HG02642 (cell line): ENCODE measurements around the gene HSD17B8.

Experiments
- ATAC-seq: cut with Tn5 transposase; IDR thresholded peaks from one replicate; pipeline ENCODE4 v1.9.1; 2021; ENCODE audit warnings: mild to moderate bottlenecking; ENCODE audit not compliant: unreplicated experiment, poor library complexity

HSD17B8 gene

DNA sequence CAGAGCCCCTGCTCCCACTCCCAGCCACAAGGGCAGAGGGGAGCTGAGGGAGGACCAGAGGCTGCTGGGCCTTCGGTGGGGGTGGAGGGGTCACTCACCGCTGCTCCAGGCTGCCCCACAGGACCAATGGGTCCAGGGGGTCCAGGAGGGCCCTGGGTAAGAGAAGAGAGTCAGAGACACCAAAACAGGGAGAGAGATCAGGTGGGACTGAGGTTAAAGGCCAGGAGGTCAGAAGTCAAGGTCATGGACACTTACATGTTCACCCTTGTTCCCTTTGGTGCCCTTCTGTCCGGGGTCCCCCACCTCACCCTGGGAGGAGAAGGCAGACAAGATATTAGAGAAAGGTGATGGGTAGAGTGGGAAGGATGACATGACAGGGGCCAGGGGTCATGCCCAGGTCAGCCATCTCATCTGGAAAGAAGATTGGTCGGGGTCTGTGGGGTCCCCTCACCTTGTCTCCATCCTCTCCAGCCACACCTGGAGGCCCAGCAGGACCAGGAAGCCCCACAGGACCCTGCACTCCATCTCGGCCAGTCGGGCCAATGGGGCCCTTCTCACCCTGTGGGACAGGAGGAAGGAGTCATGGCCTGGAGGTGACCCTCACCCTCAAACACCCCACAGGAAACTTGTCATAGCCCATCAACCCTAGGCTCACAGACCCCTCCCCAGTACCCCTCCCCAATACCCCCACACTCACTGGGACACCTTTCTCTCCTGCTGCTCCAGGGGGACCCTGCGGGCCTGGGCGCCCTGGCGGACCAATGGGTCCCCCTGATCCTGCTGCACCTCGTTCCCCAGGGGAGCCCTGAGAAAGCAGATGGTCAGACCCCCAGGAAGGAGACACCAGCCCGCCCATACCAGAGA is 33.2 kb upstream of the HSD17B8 start:
- ATAC-seq = no peak

DNA sequence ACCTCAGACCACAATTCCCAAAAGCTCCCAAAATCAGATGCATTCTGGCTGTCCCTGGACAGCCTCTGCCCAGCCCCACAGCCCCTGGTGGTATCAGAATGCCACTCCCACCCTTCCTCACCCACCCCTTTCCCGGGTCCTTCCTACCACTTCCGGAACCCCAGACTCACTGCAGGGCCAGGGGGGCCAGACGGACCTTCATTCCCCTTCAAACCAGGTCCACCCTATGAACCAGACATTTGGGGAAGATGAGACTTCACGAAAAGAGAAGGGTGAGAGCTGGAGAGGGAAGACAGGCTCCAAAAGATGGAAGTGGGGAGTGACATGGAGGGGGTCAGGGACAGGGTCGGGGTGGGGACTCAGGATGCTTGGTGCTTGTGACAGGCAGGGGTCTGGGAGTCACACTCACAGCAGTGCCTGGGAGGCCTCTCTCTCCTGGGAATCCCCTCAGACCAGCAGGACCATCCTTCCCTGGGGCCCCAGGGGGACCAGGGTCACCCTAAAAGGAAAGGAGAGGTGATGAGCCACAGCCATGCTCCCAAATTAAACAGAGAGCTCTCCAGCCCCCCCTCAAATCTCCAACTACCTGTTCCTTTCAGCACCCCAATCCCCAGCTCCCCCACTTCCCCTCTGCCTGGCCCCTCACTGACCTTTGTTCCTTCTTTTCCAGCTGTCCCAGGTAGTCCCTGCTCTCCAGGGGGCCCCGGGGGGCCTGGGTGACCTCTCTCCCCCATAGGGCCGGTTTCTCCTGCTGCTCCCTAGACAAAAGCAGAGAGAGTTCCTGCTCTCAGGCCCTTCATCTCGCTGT is 32.4 kb upstream of the HSD17B8 start:
- no peak for ATAC-seq

DNA sequence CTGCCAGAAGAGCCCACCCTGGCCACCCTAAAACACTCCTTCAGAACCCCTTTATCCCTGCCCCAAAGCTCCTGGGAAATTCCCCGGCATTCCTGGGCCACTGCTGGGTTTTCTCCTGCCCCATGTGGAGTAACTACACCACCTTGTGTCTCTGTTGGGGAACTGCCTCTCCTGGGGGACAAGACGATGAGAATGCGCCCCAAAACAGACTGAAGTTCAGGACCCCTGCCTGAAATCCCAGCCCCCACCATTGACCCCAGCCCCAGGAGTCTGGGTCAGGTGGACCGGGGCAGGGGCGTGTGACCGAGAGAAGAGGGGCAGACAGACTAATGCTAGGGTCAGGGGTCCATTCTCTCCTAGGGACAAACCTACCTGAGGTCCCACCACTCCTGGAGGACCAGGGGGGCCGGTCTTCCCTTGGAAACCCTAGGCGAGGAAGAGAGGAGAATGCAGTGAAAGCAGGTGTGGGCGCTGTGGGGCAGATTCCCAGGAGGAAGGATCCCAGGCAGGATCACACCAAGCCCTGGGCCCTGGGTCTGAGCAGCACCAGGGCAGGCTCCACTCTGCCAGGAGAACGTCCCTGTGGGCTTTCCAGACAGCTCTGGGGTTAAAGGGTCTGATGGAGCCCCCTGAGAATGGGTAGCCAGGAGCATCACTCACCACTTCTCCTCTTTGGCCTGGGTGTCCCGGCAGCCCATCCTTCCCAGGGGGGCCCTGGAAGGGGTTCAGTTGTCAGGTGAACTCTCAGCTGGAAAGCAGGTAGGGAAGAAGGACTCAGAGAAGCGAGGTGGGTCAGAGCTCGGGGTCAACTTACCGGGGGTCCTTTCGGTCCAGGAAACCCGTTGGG is 31.5 kb upstream of the HSD17B8 start:
- no peak for ATAC-seq

DNA sequence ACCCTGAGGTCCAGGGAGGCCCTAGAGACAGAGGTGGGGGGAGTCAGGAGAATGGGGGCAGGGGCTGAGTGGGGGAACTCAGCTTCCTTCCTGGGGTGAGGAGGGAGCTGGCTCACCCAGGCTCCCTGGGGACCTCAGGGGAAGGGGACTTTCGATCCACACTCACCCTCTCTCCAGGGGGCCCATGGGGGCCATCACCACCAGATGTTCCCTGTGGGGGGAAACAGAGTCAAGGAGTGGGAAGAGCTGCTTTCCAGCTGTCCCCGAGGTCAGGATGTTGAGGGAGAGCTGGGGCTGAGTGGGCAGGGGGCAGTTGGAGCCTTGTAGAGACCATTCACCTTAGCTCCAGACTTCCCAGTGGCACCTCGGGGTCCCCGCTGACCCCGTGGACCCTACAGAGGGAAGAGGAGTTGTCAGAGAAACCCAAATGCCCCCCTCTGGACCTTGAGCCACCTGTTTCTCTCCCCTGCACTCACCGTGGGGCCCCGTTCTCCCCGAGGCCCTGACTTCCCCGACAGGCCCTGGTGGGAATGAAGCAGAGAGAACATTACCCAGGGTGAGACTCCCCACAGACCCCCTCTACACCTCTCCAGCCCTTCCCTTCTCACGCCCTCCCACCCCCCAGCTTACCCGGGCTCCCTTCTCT is 30.8 kb upstream of the HSD17B8 start:
- ATAC-seq = no peak

DNA sequence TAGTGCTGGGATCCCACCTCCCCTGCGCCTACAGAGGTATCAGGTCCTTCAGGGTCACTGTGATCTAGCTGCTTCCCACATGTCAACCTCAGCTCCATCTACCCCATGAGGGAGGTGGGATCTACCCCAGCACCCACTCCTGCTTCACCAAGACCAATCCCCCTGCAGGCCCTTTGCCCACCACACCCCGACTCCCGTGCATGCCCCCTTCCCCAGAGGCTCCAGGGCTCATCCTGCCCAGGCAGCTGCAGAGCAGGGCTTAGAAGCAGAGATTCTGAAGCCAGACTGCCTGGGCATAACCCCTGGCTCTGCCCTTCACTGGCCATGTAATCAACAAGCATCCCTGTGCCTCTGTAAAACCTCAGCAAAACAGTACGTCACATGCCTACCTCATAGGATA is 29.7 kb upstream of the HSD17B8 start:
- ATAC-seq = no peak

DNA sequence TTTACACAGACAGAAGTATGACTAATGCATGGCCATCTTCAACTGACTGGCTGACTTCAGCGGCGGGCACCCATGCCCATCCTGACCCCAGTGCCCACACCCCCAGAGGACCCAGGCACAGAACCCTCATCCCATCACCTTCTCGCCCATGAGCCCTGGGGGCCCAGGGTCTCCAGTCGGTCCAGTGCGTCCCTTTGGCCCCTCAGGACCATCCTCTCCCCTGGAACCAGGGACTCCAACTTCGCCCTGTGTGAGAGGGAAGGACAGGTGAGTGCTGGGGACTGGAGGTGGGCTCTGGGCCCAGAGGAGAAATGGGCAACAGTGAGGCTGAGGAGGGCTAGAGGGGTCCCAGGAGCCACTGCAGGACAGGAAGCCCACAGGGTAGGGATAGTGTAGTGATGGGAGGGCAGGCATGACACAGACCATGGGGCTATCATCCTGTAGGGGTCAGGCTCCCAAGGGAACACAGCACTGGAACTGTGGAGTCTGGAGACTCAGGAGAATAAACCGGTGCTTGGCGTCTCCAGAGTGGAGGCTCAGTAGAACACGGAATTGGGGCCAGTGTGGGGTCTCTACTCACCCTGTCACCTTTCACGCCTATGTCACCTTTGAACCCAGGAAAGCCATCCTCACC is 28.9 kb upstream of the HSD17B8 start:
- ATAC-seq = no peak

DNA sequence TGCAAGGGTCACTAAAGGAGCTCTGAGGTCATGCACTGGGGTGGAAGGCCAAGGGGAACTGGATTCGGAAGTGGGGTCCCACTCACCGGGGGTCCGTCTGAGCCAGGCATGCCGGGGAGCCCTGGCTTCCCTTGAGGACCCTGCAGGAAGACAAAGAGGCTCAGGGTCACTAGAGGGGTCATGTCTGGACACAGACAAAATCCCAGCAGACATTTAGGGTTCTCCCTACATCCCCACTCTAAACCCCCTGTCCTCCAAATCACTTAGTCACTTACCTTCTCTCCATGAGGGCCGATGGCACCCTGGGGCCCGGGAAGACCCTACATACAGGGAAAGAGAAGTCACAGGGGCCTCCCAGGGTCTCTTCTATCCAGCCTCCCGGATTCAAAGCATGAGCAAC is 27.5 kb upstream of the HSD17B8 start:
- ATAC-seq = no peak

DNA sequence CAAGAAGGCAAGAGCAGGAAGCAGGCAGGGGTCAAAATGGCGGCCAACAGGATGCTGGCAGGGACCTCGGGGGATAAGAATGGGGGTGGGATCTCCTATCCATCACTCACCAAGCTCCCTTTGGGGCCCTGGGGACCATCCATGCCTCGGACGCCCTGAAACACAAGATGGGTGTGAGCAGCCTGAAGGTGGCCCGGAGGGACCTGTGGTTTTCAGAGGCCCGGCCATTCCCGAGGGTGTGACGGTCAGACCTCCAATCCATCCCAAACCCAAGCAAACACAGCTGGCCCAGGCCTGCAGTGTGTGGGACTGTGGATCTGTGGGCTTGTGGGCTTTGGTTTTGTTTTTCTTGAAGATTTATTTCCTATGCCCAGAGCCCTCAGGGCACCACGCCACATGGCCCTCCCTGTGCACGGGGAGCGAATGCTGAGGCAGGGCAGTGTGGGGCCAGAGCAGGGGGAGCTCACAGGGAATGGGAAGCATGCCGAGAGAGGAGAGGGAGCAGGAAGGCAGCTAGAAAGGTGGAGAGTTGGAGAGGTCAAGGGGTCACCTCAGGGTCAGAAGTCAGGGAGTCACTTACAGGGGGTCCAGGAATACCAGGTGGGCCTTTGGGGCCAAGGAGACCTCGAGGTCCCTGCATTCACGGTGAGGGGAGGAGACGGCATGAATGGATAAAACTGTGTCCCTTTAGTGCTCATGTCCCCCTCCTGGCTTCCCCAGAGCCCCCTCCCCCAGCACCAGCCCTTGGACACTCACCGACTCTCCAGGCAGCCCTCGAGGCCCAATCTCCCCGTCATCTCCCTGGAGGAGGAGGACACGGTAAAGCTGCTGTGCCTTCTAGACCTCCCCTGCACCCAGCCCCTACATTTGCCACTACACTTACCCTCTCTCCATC is 26.7 kb upstream of the HSD17B8 start:
- ATAC-seq = no peak

DNA sequence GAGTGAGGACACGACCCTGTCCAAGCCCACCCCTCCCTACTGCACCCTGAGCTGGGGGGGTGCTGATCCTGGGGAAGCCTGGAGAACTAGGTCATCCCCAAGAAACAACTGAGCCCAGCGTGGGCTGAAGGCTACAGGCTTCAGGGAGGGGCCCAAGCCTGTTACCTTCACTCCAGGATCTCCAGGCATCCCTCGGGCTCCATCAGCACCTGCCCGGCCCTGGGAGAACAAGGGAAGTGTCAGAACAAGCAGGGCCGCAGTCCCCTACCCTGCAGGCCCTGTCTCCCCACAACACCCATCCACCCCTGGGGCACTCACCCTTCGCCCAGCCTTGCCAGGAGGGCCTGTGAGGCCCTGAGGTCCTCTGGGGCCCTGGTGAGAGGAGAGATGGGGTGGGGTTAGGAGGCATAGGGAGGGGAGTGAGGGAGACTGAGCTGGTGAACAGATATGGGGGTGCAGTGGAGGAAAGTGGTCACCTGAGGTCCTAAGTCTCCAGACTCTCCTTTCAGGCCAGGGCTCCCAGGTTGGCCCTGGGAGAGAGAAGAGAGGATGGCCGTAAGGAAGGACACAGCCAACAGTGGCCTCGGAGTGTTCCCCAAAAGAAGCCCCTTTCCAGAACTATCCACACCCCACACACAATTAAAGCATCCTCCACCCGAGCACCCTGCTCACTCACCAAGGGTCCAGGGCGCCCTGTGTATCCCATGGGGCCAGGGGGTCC is 25.5 kb upstream of the HSD17B8 start:
- ATAC-seq = no peak

DNA sequence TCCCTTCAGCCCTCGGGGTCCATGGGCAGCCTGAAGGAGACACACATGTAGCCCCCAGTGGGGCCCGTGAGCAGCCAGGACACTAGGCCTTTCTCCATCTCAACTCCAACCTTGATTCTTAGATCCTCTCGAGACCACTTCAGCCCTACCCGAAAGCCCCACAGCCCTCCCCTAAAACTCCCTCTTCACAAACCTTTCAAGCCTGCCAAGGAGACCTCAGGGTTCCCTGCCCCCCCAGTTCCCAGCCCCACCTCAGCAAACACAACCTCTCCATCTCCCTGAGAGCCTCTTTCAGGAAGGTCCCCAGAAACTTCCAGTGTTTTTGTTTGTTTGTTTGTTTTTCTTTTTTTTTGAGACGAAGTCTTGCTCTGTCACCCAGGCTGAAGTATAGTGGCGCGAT is 23.3 kb upstream of the HSD17B8 start:
- no peak for ATAC-seq

DNA sequence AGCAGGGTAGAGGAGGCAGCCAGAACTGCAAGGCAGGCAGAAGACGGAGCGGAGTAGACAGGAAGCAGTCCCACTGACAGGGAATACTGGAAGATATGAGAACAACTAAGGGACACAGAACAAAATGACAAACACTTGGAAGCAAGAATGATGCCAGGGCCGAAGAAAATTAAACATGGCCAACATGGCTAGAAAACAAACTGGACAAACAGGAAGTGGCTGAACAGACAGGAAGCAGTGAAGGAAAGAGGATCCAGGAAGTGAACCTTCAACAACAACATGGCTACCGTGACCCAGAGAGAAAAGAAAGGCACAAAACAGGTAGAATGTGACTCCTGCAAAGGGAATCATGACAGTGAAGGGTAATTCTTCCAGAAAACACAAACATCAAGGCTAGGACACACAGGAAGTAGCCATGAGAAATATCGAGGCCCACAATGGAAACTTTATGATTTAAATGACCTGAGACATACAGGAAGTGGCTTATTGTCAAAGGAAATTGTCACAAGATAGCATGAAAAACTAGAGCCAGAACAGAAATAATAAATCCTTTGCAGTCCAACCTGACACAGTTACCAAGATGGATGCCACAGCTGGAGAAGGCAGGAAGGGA is 21.3 kb upstream of the HSD17B8 start:
- ATAC-seq = no peak

DNA sequence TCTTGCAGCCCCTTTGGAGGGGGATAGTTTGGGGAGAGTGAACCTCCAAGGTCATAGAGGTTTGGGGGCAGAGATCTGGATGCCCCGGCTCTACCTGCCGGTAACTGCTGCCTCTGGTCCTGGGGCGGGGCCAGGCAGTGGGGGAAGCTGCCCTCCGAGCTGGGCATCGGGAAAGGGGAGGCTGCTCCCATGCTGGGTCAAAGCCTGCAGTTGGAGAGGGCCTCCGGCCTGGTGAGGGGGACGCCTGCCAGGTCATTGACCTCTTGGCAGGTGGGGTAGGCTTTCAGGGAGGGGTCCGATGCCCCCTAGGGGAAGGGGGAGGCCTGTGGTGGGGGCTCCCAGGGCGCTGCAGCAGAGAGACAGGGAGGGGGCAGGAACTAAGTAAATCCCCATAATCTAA is 19.3 kb upstream of the HSD17B8 start:
- no peak for ATAC-seq

DNA sequence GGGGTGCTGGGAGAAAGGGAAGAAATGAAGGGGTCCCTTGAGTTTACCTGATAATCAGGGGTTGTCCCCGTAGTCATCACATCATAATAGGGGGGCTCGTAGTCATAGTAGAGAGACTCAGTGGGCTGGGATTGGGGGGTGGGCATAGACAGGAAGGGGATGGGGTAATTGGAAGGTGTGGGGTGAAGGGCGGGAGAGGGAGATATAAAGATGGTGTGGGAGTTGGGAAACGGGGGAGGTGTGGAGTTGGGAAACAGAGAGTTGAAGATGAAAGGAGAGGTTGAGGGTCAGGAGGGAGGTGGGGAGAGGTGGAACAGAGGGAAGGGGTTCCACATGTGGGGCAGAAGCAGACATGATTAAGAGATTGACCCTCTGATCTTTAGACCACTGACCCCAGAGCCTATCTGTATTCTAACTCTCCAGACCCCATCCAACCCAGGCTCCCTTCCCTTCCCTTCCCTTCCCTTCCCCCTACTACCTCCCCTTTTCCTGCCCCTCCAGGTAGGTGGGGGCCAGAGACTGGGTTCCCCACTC is 18.7 kb upstream of the HSD17B8 start:
- no peak for ATAC-seq

DNA sequence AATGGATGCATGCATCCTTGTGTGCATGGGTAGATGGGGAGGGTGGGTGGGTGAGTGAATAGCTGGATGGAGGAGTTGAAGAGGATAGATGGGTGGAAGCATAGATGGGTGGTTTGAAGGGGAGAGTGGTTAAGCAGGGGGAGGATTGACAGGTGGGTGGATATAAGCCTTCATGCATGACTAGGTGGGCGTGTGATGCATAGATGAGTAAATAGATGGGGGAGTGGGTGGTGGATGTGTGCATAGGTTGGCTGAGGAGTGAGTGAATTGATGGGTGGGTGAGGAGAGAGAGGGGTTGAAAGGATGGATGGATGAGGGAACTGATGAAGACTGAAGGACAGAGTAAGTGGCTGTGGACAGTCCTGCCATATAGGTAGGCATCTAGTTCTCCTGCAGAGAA is 16.6 kb upstream of the HSD17B8 start:
- ATAC-seq = no peak

DNA sequence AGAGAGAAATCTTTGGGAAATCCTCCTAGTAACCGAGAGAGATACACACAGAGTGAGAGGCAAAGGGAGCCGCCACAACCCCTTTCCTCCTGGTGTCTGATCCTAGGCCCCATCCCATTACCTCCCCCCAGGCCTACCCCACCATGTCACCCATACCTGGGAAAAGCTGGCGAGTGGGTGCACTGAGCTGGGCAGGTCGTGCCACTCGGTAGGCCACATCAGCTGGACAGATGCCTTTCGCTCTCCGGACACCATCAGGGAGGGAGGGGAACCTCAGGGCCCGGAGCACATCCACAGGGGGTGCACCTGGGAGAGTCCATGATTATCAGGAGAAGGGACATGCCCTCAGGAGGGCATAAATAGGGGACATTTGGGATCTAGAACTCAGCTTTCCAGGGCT is 15.3 kb upstream of the HSD17B8 start:
- no peak for ATAC-seq

DNA sequence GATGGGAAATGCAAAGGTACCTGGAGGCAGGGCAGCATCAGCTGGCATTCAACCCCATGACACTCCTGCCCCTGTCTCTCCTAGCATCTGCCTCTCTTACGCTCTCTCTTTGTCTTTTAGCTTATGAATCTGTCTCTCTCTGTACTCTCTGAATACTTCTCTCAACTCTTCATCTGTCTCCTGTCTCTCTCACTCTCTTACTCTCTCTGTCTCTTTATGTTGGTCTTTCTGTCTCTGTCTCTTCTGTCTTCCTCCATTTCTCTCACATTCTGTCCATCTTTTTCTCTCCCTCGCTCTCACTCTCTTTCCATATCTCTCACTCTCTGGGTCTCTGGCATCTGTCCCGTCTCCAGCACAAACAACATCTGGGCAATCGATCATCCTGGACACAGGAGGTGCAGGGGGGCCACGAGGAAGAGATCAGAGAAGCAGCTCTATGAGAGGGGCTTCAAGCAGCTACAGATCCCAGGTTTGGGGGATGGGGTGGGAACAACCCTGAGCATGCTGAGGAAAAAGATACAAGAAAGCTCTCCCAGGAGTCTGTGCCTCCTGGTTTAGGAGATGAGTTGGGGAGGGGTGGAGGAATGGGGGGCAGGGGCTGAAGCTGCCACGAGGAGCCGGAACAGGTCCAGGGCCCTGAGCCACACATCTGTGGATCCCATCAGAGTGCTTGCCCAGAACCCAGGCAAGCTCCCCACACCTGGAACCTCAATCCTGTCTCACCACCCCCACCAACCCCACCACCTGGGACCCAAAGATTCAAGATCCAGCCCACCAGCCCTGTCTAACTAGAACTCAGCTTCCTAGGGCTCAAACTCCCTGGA is 14.6 kb upstream of the HSD17B8 start:
- ATAC-seq = no peak
